ENCODE results near the gene PAX8.

Gene PAX8

GRCh38 chr2:113264713-113265403, 13.9 kb downstream of the PAX8 start:
- DNase-seq = no peak

- no peak for DNase-seq
These were observed 15.2 kb downstream of the PAX8 start for GRCh38 chr2:113263546-113263945.

- DNase-seq = no peak
These were observed 17.7 kb downstream of the PAX8 start for GRCh38 chr2:113260991-113261390.

DNA sequence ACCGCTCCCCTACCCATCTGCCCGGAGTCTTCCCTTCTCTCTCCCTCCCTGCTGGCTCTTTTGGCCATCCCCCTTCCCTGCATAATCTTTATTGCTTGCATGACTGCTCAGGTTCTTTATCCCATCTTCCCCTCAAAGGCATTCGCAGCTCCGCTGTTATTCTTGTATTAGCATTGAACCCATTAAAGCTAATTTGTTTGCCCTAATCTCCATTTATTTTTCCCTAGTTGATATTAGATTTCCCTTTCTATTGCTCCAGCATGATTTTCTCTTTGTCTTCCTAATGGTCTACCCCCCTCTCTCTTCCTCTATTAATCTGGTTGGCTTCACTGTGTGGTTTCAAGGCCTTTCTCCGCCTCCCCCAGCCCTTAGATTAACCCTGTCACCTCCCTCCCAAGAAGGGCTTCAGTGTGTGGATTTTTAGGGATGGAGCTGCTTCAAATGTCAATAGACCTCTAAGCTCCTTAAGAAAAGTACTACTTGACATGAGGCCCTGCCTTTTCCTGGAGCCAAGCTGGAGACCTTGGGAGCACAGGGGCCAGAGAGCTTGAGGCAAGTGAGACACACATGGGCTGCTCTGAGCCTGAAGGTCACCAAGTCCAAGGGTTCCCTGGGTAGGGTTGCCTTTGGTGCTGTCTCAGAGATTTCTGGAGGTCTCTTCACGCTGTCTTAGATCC, 20.1 kb downstream of the PAX8 start:
- DNase-seq = no peak

DNA sequence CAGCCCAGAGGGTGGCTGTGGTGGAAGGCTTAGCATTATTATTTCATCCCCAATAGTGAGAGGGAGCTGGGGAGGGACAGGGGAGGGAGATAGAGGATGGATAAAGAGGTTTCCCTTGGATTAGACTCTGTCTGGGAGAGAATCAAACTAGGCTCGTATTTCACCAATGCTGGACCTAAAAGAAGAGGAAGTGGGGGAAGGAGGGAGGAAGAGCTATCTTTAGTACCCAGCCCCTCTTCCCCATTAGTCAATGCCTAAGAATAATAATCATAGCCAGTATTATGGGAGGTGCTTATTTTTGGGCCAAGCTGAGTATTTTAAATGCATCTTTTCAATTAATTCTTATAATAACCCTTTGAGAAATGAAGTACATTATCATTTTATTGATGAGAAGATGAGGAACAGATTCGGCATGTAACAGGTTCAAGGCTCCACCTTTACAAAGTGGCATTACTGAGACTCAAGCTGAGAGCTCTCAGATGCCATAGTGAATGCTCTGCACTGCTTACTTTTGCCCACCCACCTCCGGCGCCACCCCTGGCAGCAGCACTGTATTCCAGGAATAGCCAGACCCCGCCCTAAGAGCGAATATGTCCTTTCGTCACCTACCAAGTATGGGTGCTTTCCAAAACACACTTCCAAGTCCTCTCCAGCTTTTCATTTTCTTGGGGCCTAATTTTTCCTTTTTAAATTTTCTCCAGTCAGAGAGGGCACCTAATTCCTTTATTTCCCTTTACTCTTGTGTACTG, 21.0 kb downstream of the PAX8 start:
- DNase-seq = no peak

GRCh38 chr2:113255140-113256070, 23.3 kb downstream of the PAX8 start:
- no peak for DNase-seq

GRCh38 chr2:113253453-113253852, 25.3 kb downstream of the PAX8 start:
- DNase-seq = no peak

- no peak for DNase-seq
These were observed 26.6 kb downstream of the PAX8 start for GRCh38 chr2:113252047-113252590.

- DNase-seq = no peak
These were observed 27.6 kb downstream of the PAX8 start for GRCh38 chr2:113251118-113251517.

DNA sequence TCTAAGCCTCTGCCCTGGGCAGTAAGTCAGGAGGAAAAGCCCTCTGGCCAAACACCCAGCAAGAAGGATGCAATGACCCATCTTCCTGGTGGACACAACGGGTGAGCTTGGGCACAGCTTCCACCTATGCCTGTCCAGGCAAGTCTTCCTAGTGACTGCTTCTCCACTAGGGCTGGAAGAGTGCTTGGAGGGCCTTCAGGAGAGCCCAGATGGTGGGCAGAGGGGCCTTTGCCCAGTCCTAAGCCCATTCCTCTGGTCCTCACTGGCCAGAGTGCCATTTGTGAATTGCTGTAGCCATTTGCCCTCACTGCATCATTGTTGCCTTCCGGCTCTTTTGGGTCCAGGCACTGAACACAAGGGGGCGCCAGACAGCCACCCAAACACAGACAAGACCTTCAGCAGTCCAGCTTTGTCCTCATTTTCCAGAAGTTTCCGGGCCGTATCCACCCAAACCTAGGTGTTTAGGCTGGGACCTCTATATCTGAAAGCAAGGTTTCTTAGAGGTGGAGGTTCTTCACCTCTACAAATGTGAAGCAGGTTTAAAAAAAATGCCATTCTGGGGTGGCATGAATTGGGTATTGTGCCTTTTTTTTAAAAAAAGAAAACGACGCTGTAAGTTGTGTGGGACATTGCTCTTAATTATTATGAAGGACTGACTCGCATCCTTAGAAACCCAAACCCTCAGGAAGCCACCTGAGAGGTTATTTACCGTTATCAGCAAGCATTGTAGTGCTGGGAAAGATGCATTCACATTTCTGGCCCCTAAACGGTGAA, 29.5 kb downstream of the PAX8 start:
- DNase-seq = no peak

DNA sequence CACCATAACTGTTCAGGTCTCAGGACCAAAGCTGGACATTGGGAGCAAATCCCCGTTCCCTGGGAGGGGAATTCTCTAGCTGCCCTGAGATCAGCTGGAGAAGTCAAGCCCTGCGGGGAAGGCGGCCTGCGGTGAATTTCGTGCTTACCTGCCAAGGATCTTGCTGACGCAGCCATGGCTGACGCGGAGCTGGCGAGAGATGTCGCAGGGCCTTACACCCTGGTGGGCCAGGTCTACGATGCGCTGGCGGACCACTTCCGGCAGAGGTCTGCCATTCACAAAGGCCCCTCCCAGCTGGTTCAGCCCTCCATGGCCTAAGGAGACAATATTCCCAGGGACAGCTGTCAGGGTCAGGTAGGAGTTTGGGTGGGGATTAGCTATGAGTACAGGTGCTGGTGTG, 32.1 kb downstream of the PAX8 start:
- DNase-seq = no peak

DNA sequence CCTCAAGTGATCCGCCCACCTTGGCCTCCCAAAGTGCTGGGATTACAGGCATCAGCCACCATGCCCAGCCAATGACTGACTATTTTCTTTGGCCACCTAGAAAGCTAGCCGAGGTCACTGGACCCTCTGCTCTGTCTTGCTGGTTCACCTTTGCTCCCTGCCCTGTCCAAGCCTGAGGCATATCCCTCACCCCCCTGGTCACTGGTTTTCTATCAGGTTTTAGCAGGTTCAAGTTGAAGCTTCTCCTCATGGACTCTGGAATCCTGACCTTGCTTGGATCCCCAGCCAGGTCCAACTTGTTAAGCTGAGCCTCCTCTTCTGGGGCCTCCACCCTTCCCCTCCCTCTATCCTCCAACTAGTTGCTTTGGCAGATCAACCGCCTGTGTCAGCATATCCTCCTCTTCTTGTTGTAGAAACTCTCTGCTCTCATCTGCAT, 33.4 kb downstream of the PAX8 start:
- DNase-seq = no peak

GRCh38 chr2:113242327-113242726, 36.4 kb downstream of the PAX8 start:
- no peak for DNase-seq

GRCh38 chr2:113240915-113241911, 37.5 kb downstream of the PAX8 start:
- DNase-seq = peak; percentile 100

DNA sequence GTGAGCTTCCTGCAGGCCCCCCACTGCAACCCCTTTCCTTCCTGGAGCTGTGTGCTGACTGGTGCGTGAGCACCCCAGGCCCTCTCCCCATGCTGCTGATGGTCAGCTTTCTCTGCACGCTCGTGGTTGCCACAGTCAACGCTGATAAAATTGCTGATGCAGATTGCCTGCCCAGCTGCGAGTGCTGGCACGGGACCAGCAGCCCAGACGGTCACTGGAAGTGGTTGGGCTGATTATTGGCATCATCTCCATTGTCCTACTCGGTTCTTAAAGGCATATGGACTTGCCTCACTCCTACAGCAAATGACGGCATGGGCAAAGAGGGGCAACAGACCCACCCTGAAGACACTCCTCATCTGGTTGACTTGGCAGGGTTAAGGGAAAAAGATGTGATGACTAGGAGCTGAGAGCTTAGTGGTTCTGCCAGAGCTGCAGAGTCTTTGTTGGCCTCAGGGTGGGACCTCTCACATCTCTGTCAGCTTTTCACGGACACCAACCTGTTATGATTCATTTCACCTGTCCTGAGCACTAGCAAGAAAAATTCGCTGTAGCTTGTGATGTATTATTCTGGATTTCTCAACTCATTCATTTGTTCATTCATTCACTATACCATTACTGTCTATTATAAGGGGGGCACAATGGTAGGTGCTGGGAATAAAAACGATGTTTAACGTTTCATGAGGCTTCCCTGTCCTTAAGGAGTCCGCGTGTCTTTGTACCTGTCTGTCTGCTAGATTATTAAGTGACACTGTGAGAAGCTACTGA, 38.4 kb downstream of the PAX8 start:
- no peak for DNase-seq

- no peak for DNase-seq
These were observed 39.6 kb downstream of the PAX8 start for GRCh38 chr2:113238871-113239839.

- no peak for DNase-seq
These were observed 41.0 kb downstream of the PAX8 start for GRCh38 chr2:113237604-113238160.

Data from kidney glomerular epithelial cell (primary cell).